ENCODE measurements around the gene ABCB4.
A peak's percentile ranks its signal among the peaks of the same experiment; 100 is the strongest.
"Not testable (repeated sequence)": the region's sequence is repeated elsewhere in the genome, so short reads cannot be mapped to it uniquely, and the experiment has no call there.

ABCB4 gene

GRCh38 chr7:87464830-87465533 is 10.5 kb downstream of the ABCB4 start:
- not testable (repeated sequence) for H3K36me3 ChIP-seq (ENCODE audit: insufficient read depth, low read length); H3K4me1 ChIP-seq (ENCODE audit: insufficient read depth, low read length); H3K9me3 ChIP-seq (ENCODE audit: control insufficient read depth, insufficient read depth, low read length)
- H3K9ac ChIP-seq (ENCODE audit: low read depth, low read length), result peak overlapping the region; percentile 60

GRCh38 chr7:87463982-87464381 is 11.5 kb downstream of the ABCB4 start:
- H3K36me3 ChIP-seq (ENCODE audit: insufficient read depth, low read length), result no peaks in the 10 kb centered on the region
- 0 out of 2 replicates have a peak, but pooled peaks cover 8% of the 10 kb centered on the region for H3K4me1 ChIP-seq (ENCODE audit: insufficient read depth, low read length)
- no peak overlapping the region for H3K9ac ChIP-seq (ENCODE audit: low read depth, low read length)
- H3K9me3 ChIP-seq (ENCODE audit: control insufficient read depth, insufficient read depth, low read length), result no peaks in the 10 kb centered on the region

- H3K9ac ChIP-seq (ENCODE audit: low read depth, low read length); H3K9me3 ChIP-seq (ENCODE audit: control insufficient read depth, insufficient read depth, low read length); H3K4me1 ChIP-seq (ENCODE audit: insufficient read depth, low read length); H3K36me3 ChIP-seq (ENCODE audit: insufficient read depth, low read length): not testable (repeated sequence)
Observed at GRCh38 chr7:87460444-87460843, 15.0 kb downstream of the ABCB4 start.

- H3K9ac ChIP-seq (ENCODE audit: low read depth, low read length), result no peak overlapping the region
- H3K9me3 ChIP-seq (ENCODE audit: control insufficient read depth, insufficient read depth, low read length), result no peaks in the 10 kb centered on the region
- H3K4me1 ChIP-seq (ENCODE audit: insufficient read depth, low read length), result 0 out of 2 replicates have a peak, but pooled peaks cover 6% of the 10 kb centered on the region
- H3K36me3 ChIP-seq (ENCODE audit: insufficient read depth, low read length), result no peaks in the 10 kb centered on the region
Observed at GRCh38 chr7:87459941-87460340, 15.5 kb downstream of the ABCB4 start.

GRCh38 chr7:87458148-87458547 is 17.3 kb downstream of the ABCB4 start:
- Histone ChIP-seq H3K4me1 (ENCODE audit: insufficient read depth, low read length) (no peaks in the 10 kb centered on the region), H3K9ac (ENCODE audit: low read depth, low read length) (no peak overlapping the region), H3K36me3 (ENCODE audit: insufficient read depth, low read length) (no peaks in the 10 kb centered on the region), H3K9me3 (ENCODE audit: control insufficient read depth, insufficient read depth, low read length) (no peaks in the 10 kb centered on the region)

DNA sequence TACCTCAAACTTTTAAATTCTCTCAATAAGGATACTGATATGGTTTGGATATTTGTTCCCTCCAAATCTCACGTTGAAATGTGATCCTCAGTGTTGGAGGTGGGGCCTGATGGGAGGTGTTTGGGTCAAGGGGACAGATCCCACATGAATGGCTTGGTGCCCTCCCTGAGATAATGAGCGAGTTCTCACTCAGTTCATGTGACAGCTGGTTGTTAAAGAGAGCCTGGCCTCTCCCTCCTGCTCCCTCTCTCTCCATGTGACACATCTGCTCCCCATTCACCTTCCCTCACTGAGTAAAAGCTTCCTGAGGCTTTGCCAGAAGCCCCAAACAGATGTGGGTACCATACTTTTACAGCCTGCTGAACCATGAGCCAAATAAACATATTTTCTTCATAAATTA is 19.2 kb downstream of the ABCB4 start:
- H3K9ac ChIP-seq (ENCODE audit: low read depth, low read length), result no peak overlapping the region
- H3K4me1 ChIP-seq (ENCODE audit: insufficient read depth, low read length), result no peaks in the 10 kb centered on the region
- no peaks in the 10 kb centered on the region for H3K9me3 ChIP-seq (ENCODE audit: control insufficient read depth, insufficient read depth, low read length)
- no peaks in the 10 kb centered on the region for H3K36me3 ChIP-seq (ENCODE audit: insufficient read depth, low read length)

DNA sequence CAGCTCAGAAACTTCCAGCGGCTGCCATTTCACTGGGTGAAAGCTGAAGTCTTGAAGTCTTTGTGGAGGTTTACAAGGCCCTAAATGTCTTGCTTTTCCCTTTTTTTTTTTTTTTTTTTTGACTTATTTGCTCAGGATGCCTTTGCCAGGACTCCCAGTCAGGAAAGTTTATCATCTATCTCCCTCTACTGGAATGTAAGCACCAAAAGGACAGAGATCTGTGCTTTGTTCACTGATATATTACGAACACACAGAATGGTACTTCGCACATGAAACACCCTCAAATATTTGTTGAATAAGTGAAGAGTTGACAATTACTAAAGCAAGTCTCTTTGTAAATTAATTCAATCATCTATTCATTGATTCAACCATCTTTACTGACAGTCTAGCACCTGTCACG is 23.2 kb downstream of the ABCB4 start:
- no peaks in the 10 kb centered on the region for H3K36me3 ChIP-seq (ENCODE audit: insufficient read depth, low read length)
- no peak overlapping the region for H3K9ac ChIP-seq (ENCODE audit: low read depth, low read length)
- H3K4me1 ChIP-seq (ENCODE audit: insufficient read depth, low read length), result no peaks in the 10 kb centered on the region
- H3K9me3 ChIP-seq (ENCODE audit: control insufficient read depth, insufficient read depth, low read length), result no peaks in the 10 kb centered on the region

- Histone ChIP-seq H3K36me3 (ENCODE audit: insufficient read depth, low read length) (no peaks in the 10 kb centered on the region), H3K4me1 (ENCODE audit: insufficient read depth, low read length) (no peaks in the 10 kb centered on the region)
Observed at GRCh38 chr7:87451187-87451586, 24.3 kb downstream of the ABCB4 start.

DNA sequence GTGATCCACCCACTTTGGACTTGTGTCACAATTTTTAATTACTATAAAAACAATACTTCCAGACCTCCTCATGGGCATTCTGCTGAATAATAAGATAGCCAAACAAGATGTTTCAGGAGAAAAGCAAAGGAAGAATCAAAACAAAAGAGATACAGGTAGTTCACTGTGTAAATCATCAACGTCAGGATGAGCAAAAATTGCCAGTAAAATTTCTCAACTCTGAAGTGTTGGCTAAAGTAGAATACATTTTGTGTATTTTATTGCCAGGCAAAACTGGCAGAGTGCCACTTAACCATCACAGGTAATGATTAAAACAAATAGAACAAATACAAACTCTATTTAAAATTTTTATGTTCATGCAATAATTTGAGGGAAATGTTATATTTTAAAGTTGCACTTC is 24.8 kb downstream of the ABCB4 start:
- Histone ChIP-seq H3K36me3 (ENCODE audit: insufficient read depth, low read length) (no peaks in the 10 kb centered on the region), H3K4me1 (ENCODE audit: insufficient read depth, low read length) (no peaks in the 10 kb centered on the region), H3K9ac (ENCODE audit: low read depth, low read length) (no peak overlapping the region), H3K9me3 (ENCODE audit: control insufficient read depth, insufficient read depth, low read length) (no peaks in the 10 kb centered on the region)

More at GRCh38 chr7:87451187-87451586, 24.3 kb downstream of the ABCB4 start:
- no peaks in the 10 kb centered on the region for H3K9me3 ChIP-seq (ENCODE audit: control insufficient read depth, insufficient read depth, low read length)
- no peak overlapping the region for H3K9ac ChIP-seq (ENCODE audit: low read depth, low read length)

GRCh38 chr7:87448388-87448787 is 27.1 kb downstream of the ABCB4 start:
- no peaks in the 10 kb centered on the region for H3K36me3 ChIP-seq (ENCODE audit: insufficient read depth, low read length)
- H3K4me1 ChIP-seq (ENCODE audit: insufficient read depth, low read length), result no peaks in the 10 kb centered on the region
- no peaks in the 10 kb centered on the region for H3K9me3 ChIP-seq (ENCODE audit: control insufficient read depth, insufficient read depth, low read length)
- no peak overlapping the region for H3K9ac ChIP-seq (ENCODE audit: low read depth, low read length)

GRCh38 chr7:87447116-87447635 is 28.3 kb downstream of the ABCB4 start:
- Histone ChIP-seq H3K36me3 (ENCODE audit: insufficient read depth, low read length) (no peaks in the 10 kb centered on the region), H3K9ac (ENCODE audit: low read depth, low read length) (no peak overlapping the region), H3K9me3 (ENCODE audit: control insufficient read depth, insufficient read depth, low read length) (no peaks in the 10 kb centered on the region), H3K4me1 (ENCODE audit: insufficient read depth, low read length) (no peaks in the 10 kb centered on the region)

DNA sequence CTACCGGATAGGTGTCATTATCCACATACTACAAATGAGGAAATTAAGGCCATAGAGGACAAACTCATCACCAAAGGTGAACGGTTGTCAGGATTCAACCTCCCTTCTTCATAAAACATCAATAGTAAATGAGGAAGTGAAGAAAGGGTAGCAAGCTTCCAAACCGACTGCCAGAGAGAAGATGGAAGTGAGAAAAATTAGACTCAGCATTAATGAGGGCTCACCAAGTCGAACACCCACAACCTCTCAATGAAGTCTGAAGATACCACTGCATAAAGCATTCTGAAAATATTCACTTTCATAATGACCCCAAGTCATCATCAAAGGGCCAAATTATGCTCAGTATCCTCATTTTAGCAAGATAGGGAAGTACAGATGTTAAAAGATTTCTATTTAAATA is 29.6 kb downstream of the ABCB4 start:
- Histone ChIP-seq H3K36me3 (ENCODE audit: insufficient read depth, low read length) (no peaks in the 10 kb centered on the region), H3K9ac (ENCODE audit: low read depth, low read length) (no peak overlapping the region), H3K9me3 (ENCODE audit: control insufficient read depth, insufficient read depth, low read length) (no peaks in the 10 kb centered on the region), H3K4me1 (ENCODE audit: insufficient read depth, low read length) (no peaks in the 10 kb centered on the region)

DNA sequence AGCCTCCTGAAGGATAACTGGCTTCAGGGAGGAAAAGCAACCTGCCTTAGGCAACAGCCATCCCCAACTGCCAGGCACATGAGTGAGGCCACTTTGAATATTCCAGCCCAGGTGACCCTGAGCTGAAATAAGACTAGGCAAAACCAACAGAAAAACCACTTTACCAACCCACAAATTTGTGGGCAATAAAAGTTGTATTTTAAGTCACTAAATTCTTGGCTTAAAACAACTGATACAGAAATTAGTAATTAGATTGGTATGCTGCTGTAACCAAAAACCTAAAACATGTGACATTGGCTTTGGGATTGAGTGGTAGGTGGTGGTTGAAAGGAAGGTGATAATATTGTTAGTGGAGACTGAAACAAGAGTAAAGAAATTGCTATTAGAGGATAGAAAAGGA is 39.9 kb downstream of the ABCB4 start:
- H3K36me3 ChIP-seq (ENCODE audit: insufficient read depth, low read length), result no peaks in the 10 kb centered on the region
- no peak overlapping the region for H3K9ac ChIP-seq (ENCODE audit: low read depth, low read length)
- H3K9me3 ChIP-seq (ENCODE audit: control insufficient read depth, insufficient read depth, low read length), result no peaks in the 10 kb centered on the region
- no peaks in the 10 kb centered on the region for H3K4me1 ChIP-seq (ENCODE audit: insufficient read depth, low read length)

DNA sequence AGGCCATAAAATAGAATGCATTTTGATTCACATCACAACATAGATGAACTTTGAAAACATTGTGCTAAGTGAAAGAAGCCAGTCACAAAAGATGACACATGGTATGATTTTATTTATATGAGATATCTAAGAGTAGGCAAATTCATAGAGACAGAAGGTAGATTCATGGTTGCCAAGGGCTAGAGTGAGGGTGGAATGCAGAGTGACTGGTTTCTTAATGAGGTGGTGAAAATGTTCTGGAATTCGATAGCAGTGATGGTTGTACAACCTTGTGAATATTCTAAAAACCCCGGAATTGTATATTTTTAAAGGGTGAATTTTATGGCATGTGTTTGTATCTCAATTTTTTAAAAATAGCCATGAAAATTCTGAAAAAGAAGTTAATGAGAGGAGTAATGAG is 42.9 kb downstream of the ABCB4 start:
- Histone ChIP-seq H3K4me1 (ENCODE audit: insufficient read depth, low read length) (no peaks in the 10 kb centered on the region), H3K36me3 (ENCODE audit: insufficient read depth, low read length) (no peaks in the 10 kb centered on the region), H3K9me3 (ENCODE audit: control insufficient read depth, insufficient read depth, low read length) (no peaks in the 10 kb centered on the region), H3K9ac (ENCODE audit: low read depth, low read length) (no peak overlapping the region)

GRCh38 chr7:87427288-87427687 is 48.2 kb downstream of the ABCB4 start:
- H3K9ac ChIP-seq (ENCODE audit: low read depth, low read length), result no peak overlapping the region
- no peaks in the 10 kb centered on the region for H3K36me3 ChIP-seq (ENCODE audit: insufficient read depth, low read length)
- no peaks in the 10 kb centered on the region for H3K9me3 ChIP-seq (ENCODE audit: control insufficient read depth, insufficient read depth, low read length)
- H3K4me1 ChIP-seq (ENCODE audit: insufficient read depth, low read length), result no peaks in the 10 kb centered on the region

All from ES-I3 (cell line).